Kasumi-1 (cell line): ENCODE measurements around the gene HSPB8.

ENCODE experiments used
- DNase-seq, 2 experiments: peaks; one replicate each; lab custom pipeline; 2025; lab: John Stamatoyannopoulos, UW

Gene HSPB8, protein sequence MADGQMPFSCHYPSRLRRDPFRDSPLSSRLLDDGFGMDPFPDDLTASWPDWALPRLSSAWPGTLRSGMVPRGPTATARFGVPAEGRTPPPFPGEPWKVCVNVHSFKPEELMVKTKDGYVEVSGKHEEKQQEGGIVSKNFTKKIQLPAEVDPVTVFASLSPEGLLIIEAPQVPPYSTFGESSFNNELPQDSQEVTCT

DNA sequence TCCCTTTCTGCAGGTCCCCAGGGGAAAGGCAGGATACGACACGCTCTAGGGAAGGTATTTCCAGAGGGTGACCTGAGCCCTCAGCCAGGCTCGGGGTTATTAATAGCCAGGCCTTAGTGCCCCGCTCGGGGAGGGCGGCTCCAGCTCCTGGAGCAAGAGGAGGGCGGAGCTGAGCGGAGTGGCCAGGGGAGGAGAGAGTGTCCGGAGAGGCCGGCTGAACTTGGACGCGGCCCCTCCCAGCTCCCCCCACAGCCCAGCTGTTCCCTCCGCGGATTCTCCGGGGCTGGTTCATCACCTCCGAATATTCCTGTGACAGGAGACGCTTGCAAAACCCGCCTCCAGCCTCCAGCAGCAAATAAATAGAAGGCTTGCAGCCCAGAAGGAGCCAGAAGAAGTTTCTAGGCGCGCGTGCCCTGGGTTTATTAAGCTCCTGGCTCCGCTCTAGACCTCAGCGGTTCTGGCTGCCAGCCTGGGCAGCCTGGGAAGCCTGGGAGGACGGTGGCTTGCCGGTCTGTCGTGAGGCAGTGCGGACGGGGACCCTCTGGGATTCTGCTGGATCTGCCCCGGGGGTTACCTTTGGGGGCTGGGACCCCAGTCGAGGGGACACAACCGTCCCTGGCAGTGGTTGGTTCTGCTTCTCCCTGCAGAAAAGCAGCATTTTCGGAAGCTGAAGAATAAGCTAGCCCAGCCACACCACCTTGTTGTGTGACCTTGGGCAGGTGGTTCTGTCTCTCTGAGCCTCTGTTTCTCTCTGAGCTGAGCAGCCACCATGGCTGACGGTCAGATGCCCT is at the start of gene HSPB8:
Gene HSPB8, plus strand, starts transcription at position 388 of the 791 bp plus-strand sequence. Its CDS starts 382 bp downstream, at position 770.
- no peak for DNase-seq

DNA sequence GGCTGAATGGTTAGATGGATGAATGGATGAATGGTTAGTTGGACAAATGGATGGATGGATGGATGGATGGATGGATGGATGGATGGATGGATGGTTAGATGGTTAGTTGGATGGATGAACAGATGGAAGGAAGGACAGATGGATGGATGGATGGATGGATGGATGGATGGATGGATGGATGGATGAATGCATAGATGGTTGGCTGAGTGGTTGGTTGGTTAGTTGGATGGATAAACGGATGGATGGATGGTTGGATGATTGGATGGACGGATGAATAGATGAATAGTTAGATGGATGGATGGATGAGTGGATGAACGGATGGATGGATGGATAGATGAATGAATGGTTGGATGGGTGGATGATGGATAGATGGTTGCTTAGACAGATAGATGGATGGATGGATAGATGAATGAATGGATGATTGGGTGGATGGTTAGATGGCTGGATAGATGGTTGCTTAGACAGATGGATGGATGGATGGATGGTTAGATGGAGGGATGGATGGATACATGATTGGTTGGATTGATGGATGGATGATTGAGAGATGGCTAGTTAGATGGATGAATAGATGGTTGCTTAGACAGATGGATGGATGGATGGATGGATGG is 48.8 kb upstream of the HSPB8 start:
- no peak for DNase-seq

DNA sequence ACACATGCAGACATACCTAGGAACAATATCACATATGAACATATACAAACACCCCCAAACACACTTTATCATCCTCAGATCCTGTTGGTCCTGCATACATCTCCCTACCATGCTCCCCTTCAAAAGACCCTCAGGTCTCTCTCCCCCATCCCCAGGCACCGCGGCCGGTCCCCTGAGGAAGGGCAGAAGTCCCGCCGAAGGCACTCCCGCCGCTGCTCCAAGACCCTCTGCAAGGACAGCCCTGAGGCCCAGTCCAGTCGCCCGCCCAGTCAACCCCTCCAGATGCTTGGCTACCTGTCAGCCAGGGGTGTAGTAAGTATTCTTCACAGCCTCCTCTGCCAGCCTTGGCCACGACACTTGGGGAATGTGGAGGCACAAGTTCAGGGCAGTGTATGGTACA is 48.2 kb upstream of the HSPB8 start:
- no peak for DNase-seq

DNA sequence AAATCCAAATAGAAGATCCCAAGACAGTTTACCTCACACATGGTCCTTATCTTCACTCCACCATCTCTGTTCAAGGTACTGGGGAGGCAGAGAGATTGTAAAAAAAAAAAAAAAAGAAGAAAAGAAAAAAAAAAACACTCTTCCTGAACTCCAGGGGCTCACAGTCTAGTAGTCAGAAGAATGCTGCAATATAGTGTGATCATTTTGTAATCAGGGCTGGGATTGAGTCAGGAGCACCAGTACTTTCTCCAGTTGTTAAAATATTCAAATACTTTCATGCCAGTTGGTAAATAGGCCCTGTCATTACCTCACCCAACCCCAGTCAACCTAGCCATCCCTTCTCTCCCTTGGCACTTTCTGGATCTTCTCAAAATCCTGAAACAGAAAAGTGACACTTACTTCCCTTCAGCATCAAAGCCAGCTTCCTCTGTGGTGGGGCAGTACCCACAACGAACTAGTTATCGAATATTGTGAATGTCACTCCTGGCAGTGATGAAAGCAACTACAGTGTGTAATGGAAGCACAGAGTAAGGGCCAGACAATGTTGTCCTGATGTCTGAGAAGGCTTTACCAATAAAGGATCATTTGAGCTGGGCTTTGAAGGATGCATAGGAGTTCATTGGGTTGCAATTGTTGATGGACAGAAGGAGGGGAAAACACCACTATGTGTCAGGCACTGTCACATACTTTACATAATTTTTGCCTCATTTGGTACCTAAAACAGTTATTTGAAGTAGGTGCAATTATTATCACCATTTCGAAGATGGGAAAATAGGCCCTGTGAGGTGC is 44.3 kb upstream of the HSPB8 start:
- DNase-seq: no peak

DNA sequence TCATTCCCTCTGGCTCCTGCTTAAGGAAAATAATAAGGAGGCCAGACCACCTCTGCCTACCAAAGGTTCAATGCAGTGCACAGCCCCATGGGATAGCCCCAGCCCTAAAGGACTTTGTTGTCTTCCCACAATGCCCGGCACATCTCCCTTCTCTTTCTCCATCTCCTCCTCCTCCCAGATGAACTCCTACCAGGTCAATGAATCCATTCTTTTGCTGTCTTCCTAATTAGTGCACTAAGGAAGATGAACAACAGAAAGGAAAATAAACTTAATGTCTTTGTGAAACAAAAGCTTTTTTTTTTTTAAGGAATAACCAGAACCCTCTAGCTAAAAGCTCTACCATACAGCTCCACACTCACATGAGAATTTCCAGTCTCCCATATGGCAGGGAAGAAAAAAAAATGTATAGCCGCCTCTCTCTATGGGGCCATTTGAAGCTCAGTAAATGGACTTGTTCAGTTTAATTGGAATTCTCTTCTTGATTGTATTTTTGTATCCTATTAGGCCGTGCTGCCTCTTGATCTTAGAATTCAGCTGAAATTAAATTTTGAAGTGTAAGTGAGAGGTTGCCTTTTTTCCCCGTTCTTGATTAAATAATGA is 41.8 kb upstream of the HSPB8 start:
- no peak for DNase-seq

DNA sequence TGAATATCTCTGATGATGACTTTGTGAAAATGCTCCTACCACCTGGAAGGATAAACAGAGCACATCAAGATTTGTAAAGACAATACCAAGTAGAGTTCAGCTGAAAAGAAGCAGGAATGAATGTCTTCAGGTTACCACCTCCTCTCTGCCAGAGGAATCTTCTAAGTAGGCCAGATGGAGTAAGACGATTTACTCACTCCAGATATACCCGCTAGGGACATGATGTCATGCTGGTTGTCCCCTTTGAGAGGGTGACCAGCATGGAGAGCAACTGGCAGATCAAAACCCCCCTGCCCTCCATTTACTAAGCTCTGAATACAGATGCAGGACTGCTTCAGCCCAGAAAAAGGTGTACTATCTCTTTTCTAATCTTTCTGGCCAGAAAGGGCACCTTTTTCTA is 39.3 kb upstream of the HSPB8 start:
- DNase-seq: no peak

DNA sequence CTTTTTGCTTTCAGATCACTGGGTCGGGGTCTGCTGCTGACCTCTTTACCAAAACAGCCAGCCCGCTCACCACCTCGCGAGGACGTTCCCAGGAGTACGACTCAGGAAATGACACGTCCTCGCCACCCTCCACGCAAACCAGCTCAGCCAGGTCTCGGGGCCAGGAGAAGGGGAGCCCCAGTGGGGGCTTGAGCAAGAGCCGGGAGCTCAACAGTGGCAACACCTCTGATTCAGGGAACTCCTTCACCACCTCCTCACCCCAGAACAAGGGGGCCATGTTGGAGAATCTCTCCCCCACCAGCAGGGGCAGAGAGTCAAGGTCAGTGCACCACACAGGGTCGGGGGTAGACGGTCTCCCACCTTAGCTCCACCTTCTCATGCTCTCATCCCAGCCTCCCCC is 33.4 kb upstream of the HSPB8 start:
- DNase-seq: no peak

DNA sequence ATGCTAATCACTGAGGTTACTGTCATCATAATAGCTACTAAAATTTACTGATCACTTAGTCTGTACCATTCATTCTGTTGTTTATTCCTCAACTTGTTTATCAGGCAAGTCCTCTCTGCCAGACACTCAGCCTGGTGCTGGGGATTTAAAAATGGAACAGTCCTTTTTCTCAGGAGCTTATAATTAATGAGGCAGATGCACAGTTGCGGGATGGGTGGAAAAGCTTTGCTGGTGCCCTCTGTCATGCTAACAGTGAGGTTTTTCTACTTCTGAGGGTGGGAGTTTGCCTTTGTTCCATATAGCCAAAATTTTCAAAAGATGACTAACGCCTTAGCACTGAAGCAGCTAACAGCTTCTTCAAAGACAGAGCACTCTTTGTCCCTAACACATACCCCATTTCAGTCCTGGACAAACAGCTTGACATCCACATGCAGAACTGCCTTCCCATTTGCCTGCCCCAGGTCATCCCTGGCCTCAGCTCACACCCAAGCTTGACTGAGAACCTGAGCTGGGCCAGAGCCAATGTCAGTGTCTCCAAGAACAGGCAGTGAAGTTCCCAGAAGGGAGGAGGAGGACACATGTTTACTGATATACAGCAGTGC is 30.8 kb upstream of the HSPB8 start:
- DNase-seq: no peak

DNA sequence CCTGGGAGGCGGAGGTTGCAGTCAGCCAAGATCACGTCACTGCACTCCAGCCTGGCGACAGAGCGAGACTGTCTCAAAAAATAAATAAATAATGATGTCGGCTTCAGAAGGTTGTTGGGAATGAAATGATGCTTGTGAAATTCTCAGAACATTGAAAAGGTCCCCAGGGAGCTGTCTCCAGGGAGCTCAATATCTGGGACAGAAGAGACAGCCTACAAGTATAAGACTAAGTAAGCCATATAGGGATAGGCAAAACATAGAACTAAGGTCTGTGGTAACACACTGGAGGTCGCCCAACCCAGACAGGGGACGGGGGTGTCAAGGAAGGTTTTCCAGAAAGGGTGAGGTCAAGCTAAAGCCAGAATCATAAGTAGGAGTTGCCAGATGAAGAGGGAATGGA is 29.5 kb upstream of the HSPB8 start:
- no peak for DNase-seq

DNA sequence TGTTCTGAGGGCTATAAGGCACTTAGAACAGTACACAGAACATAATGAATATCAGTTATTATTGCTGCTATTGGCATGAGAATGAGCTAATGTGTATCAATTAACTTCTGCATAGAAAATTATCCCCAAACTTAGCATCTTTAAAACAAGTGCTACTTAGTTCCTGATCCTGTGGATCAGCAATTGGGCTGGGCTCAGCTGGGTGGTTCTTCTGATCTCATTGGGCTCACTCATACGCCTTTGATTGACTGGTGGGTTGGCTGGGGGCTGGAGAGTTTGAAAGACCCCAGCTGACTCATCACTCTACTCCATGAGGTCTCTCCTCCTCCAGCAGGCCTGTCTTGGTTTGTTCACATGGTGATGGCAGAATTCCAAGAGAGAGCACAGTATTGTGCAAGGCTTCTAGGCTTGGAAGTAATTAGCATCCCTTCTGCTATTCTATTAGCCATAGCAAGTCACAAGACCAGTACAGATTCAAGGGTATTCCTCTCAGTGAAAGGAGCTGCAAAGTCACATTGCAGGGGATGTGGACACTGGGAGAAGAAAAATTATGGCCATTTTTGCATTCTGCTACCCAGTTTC is 27.2 kb upstream of the HSPB8 start:
- DNase-seq: no peak

DNA sequence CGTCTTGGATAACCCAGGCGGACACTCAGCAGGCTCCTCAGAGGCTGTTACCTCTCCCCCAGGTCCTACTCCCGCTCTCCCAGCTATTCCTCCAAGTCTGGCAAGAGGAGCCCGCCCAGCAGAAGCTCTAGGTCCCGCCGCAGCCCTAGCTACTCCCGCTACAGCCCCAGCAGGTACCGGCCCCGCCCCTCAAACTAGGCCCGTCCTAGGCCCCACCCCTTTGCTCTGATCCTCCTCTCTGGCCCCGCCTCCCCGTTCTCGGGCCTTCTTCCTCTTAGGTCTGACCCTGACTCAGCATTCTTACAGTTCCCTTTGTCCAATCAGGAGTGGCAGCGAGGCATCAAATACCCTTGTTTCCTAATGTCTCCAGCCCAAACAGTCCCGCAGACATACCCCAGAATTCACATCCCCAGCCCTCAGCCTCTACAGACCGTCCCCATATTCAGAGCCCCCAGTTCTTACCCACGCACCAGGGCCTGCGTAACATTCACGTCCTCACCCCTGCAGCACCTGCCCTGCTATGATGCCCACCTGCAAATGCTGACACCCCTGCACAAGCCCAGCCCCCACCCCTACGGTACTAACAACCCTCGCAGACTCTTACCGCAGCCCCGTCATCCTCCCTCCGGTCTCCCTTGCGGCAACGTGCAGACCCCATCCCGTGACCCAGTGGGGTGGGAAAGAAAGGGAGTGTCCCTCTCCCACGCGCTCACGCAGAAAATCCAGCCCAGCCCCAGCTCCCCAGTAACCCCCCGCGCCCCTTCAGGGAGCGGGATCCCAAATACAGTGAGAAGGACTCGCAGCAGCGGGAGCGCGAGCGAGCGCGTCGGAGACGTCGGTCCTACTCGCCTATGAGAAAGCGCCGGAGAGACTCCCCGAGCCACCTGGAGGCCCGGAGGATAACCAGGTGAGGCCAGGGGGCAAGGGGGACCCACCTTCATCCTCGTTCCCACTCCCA is 25.0 kb upstream of the HSPB8 start:
- DNase-seq: no peak

DNA sequence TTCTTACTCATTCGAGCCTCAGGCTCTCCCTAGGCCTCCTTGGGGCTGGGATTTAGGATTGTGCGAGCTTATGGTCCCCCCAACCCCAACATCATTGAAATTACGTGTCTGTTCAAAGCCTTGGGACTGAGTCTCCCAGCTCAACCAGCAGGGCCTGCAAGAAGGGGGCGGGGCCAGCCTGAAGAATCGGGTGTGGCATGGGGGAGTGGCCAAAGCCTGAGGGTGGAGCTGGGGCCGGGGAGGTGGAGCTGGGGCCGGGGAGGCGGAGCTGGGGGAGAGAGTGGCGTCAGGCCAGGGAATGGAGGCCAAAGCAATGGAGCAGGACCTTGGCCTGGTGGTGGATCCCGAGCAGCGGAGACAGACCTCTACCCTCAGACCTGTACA is 24.3 kb upstream of the HSPB8 start:
- DNase-seq: no peak

DNA sequence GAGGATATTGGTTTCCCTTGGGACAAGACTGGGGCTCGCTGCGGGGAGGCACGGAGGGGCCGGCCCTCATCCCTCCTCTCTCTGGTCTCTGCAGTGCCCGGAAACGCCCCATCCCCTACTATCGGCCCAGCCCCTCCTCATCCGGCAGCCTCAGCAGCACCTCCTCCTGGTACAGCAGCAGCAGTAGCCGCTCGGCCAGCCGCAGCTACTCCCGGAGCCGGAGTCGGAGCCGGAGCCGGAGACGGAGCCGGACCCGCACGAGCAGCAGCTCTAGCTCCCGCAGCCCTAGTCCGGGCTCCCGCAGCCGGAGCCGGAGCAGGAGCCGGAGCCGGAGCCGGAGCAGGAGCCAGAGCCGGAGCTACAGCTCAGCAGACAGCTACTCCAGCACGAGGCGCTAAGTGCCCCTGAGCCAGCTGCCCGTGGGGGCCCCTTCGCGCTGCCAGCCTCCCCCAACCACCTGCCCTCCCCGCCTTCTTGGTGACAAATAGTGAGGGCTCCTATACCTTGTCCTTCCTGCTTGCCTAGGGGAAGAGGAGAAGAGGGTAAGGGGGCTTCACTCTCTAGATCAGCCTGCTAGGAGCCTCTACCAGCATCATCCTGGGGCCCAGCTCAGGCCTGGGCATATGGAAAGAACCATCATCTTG is 22.2 kb upstream of the HSPB8 start:
- DNase-seq: no peak

DNA sequence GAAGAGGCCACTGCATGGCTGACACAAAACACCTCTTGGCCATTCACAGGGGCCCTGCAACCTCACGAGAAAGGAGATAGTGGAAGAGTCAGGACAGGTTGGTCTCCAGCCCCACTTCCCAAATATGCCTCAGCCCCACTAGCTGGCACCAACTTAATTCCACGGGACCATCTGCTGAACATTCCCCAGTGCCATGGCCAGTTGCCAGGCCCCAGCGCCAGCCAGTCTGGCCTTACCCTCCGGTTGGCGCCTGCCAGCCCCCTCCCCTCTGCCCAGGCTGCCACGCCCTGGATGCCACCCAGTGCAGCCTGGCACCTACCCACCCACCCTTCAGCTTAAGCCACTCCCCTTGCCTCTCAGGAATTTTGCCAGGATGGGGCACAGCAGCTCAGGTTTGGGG is 21.2 kb upstream of the HSPB8 start:
- no peak for DNase-seq

DNA sequence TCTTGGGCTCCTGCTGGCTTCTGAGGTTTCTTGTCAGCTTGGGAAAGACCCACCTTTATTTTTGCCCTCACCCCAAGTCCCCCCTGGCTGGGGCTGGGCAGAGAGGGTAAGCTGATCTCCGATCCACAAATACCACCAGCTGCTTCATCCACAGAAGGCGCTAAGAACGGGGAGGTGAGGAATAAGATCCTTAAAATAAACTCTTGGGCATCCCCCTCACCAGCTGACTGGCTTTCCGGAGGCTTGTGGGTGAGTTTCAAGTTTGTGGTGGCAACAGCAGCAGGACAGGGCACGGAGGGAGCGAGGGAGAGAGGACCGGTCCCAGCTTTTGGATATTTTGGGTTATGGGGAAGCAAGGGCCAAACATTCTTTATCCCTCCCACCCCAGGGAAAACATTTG is 20.8 kb upstream of the HSPB8 start:
- DNase-seq: no peak

DNA sequence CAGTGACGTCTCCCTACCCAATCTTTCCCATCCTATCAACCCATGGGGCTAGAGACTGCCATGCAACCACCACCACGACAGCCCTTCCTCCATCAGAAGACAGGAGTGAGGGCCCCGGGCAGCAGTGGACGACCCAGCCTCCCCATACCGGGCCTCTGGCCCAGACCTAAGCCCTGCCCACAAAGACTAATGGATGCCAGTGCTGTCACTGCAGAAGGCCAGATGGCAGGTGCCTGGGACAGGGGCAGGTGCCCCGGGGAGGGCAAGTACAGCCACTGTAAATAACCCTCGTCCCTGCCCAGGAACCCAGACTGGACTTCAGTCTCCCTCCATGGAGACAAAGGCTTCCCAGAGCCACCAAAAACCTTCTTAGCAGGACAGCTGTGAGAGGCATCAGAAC is 20.3 kb upstream of the HSPB8 start:
- DNase-seq: no peak

DNA sequence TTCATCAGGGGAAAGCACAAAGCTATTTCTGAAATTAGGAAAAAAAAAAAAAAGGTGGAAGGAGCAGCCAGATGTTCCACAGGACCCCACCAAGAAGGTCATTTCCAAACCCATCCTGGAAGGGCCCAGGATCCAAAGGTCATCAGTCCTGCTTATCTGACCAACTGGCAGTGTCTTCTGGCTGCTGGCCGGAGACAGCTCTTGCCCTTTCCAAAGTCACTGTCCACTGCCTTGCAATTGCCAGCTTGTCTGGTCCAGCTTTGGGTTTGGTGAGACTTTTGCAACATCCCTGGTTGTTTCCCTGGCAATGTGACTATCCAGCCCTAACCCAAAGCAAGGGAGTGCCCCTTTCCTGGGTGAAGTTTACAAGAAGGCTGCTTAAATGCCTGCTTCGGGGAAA is 18.9 kb upstream of the HSPB8 start:
- DNase-seq: no peak

DNA sequence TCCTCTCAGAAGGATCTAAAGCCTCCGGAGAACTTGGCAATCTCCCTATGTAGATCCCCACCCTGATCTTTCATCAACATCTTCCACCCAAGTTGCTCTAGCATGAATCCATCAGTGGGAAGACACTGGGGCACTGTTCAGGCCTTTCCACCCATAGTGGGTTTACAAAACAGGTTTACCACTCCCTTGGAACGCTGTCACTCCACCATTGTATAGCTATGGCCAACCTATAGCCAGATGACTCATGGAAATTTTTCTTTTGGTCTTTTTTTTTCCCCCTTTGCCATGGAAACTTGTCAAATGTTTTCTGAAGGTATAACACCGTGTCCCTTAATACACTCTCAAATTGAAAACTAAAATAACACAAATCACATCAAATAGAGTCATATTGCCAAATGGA is 10.8 kb upstream of the HSPB8 start:
- no peak for DNase-seq

DNA sequence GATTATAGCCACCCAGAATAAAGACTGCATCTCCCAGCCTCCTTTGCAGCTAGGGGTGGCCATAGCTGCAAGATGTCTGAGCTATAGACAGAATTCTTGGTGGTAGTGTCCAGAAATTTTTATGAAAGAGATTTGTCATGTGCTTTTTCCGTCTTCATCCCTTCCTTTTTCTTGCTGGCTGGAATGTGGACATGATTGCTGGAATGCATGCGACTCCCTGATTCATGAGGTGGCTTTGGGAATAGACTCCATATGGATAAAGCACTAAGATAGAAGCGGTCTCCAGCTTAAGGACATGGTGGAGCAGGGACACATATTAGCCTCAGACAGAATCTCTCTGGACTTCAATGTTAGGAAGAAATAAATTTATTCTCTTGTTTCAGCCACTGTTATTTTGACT is 10.0 kb upstream of the HSPB8 start:
- DNase-seq: no peak

DNA sequence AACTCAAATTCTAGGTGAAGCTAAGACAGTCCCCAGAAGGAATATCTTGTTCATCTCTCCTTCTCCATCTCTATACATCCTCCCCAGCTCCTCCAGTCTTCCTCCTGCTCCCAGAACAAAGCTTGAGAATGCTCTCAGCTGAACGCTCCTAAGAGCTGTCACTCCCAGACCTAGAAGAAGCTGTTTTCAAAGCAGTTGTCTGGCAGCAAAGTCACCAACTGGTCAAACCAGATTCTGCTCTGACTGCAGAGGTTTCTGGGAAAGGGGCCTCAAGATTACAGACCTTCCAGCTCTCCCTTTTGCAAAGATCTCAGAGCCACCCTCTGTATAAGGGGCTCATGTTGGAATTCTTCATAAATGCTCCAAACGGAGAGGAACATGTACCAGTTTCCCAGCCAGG is 9.6 kb upstream of the HSPB8 start:
- DNase-seq: no peak
